Type B pancreatic cell (in vitro differentiated cells): Measurements from ENCODE around the gene OR5K4. TPM values are rescaled to one million over a fixed set of nuclear protein-coding genes. Genes with fewer than 3 reads are reported as not detected.
A peak's percentile ranks its signal among the peaks of the same experiment; 100 is the strongest.

ENCODE experiments used
- DNase-seq: peaks from one replicate; pipeline ENCODE4 v3.0.0; 2021; ENCODE audit warnings: mixed read lengths; ENCODE audit not compliant: unreplicated experiment; ENCODE audit errors: extremely low spot score
- H3K27ac Mint-ChIP-seq: 2 replicates; pipeline ENCODE4 v1.8.0; 2021; ENCODE audit warnings: mild to moderate bottlenecking, mixed read lengths
- H3K27me3 Mint-ChIP-seq: 2 replicates; pipeline ENCODE4 v1.8.0; 2021; ENCODE audit warnings: mixed read lengths
- H3K36me3 Mint-ChIP-seq: 2 replicates; pipeline ENCODE4 v1.8.0; 2021; ENCODE audit warnings: mixed read lengths
- H3K4me1 Mint-ChIP-seq: one replicate; pipeline ENCODE4 v1.8.0; 2021; ENCODE audit warnings: mixed read lengths; ENCODE audit not compliant: unreplicated experiment
- H3K4me3 Mint-ChIP-seq: 2 replicates; pipeline ENCODE4 v1.8.0; 2021; ENCODE audit warnings: mild to moderate bottlenecking, mixed read lengths
- H3K9me3 Mint-ChIP-seq: 2 replicates; pipeline ENCODE4 v1.8.0; 2021; ENCODE audit warnings: mixed read lengths
- total RNA-seq: library from RNA; stranded (reverse); gene quantifications from 2 replicates; pipeline ENCODE4 v1.2.1, GENCODE V29; 2021; ENCODE audit warnings: low replicate concordance
- TF ChIP-seq, protein P1 (sequence below): fragments of 200-600 bp; sonication (generic); conservative IDR thresholded peaks from 2 replicates; pipeline ENCODE4 v1.5.0; 2021; ENCODE audit warnings: antibody characterized with exemption, mild to moderate bottlenecking

The OR5K4 gene
- total RNA-seq, 1 donor from 2014 or later = not detected

DNA sequence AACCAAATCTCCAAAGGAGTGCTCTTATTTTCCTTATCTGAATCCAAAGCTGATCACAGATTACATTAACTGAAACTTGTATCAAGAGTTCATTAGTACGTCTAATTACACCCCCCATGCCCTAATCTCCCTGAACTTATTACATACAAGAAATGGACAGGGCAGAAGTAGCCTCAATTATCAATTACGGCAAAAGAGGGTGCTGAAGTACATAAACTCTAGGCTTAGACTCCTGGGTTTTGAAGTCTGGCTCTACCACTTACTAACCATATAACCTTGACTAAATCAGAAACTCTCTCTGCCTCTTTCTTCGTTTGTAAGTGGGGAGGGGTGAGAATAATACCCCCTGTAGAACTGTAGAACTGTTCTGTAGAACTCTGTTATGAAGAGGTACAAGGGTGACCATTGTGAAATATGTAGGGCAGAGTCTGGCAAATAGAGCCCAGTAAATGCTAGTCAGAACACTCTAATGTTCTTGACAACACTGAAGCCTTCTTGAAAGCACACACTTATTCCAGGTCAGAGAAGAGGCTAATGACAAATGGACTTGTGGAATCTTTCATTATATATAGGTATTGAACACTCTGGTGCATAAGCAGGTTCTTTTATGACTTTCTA lies 19.6 kb upstream of the OR5K4 start:
- Mint-ChIP-seq H3K36me3 (no peaks in the 10 kb centered on the region), H3K4me1 (peaks cover 5% of the 10 kb centered on the region), H3K9me3 (no peaks in the 10 kb centered on the region), H3K27ac (no peak overlapping the region), H3K4me3 (no peak overlapping the region), H3K27me3 (peaks cover 33% of the 10 kb centered on the region)
- no peak for DNase-seq
- TF ChIP-seq, protein P1, sequence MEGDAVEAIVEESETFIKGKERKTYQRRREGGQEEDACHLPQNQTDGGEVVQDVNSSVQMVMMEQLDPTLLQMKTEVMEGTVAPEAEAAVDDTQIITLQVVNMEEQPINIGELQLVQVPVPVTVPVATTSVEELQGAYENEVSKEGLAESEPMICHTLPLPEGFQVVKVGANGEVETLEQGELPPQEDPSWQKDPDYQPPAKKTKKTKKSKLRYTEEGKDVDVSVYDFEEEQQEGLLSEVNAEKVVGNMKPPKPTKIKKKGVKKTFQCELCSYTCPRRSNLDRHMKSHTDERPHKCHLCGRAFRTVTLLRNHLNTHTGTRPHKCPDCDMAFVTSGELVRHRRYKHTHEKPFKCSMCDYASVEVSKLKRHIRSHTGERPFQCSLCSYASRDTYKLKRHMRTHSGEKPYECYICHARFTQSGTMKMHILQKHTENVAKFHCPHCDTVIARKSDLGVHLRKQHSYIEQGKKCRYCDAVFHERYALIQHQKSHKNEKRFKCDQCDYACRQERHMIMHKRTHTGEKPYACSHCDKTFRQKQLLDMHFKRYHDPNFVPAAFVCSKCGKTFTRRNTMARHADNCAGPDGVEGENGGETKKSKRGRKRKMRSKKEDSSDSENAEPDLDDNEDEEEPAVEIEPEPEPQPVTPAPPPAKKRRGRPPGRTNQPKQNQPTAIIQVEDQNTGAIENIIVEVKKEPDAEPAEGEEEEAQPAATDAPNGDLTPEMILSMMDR = no peak

DNA sequence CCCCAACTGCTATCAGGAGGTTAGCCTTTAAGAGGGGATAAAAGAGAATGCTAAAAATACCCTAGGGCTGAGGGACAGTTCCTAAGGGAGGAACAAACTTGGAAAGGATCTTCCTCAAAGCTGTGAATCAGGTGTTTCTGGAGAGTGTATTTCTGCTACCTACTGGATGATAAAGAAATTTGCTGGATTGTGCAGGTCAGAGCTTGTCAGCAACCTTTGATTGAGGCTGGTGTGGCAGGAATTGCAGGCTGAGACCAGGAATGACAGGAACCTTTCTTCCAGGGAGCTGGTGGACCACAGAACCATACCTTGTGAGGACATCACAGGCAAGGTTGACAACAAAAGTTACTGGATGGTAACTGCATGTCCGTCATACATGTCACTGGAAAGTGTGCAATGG lies 14.6 kb upstream of the OR5K4 start:
- no peaks in the 10 kb centered on the region for H3K9me3 Mint-ChIP-seq
- no peaks in the 10 kb centered on the region for H3K4me1 Mint-ChIP-seq
- no peak overlapping the region for H3K4me3 Mint-ChIP-seq
- no peak overlapping the region for H3K27ac Mint-ChIP-seq
- TF ChIP-seq, protein P1 = no peak
- no peaks in the 10 kb centered on the region for H3K36me3 Mint-ChIP-seq
- no peak for DNase-seq
- H3K27me3 Mint-ChIP-seq = peaks cover 27% of the 10 kb centered on the region

DNA sequence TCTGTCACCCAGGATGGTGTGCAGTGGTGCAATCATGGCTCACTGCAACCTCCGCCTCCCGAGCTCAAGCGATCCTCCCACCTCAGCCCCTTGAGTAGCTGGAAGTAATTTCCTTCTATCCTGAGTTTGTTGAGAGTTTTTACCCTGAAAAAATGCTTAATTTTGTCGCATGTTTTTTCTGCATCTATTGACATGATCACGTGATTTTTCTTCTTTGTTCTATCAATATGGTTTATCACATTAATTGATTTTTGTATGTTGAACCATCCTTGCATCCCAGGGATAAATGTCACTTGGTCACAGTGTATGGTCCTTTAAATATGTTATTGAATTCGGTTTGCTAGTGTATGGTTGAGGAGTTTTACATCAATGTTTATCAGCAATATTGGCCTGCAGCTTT lies 11.9 kb upstream of the OR5K4 start:
- Mint-ChIP-seq H3K36me3 (no peaks in the 10 kb centered on the region), H3K4me1 (no peaks in the 10 kb centered on the region), H3K4me3 (no peak overlapping the region), H3K9me3 (no peaks in the 10 kb centered on the region), H3K27me3 (peaks cover 25% of the 10 kb centered on the region), H3K27ac (no peak overlapping the region)
- no peak for DNase-seq
- TF ChIP-seq, protein P1 = no peak

DNA sequence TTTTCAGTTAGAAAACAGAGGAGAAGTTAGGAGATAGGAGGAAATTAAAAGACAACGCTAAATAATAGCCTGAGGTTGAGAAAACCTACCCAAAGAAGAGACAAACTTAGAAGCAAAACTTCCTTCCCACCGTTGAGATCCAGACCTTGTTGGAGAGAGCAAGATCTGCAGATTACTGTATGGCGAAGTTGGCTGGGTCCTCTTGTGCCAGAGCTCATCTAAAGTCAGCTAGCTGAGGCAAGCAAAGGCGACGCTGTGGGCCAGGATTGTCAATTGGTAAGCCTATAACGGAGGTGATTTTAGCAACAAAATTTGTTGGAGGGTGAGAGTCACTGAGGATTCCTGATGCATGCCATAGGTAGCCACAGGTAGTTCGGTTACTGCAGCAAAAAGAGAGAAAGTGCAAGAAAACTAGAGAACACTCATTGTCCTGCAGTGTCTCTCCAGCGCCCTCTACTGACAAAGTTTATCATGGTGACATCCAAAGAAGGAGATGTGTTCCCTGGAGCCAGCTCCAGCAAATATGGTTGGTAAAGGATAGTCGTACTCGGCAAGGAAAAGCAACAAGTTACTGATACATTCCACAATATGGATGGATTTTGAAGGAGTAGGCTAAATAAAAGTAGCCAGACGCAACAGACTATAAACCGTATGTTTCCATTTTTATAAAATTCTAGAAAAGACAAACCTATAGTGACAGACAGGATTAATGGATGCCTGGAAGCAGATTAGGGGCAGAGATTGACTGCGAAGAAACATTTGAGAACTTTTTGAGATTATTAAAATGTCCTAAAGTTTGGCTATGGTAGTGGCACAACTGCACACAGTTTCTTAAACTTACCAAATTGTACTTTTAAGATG lies 9.8 kb upstream of the OR5K4 start:
- no peak for DNase-seq
- H3K4me3 Mint-ChIP-seq = no peak overlapping the region
- H3K27ac Mint-ChIP-seq = no peak overlapping the region
- TF ChIP-seq, protein P1 = peak; percentile 75
- H3K9me3 Mint-ChIP-seq = no peaks in the 10 kb centered on the region
- no peaks in the 10 kb centered on the region for H3K4me1 Mint-ChIP-seq
- H3K36me3 Mint-ChIP-seq = no peaks in the 10 kb centered on the region
- H3K27me3 Mint-ChIP-seq = peaks cover 28% of the 10 kb centered on the region

DNA sequence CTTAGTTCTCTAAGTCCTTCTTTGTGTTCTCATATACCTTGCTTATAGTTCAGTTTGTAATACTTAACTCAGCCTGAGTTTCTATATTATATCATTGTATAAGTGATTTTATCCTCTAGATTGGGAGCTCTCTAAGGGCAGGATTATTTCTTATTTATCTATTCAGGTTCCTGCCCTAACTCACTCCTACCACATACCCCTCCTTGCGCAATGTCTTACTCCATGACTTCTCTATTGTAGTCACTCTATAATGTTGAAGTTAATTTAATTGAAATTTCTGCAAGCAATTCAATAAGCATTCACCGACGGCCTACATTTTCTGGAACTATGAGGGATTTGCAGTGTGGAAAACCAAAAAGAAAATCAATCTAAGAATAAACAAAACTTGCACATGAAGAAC lies 3.6 kb upstream of the OR5K4 start:
- H3K27ac Mint-ChIP-seq = no peak overlapping the region
- no peak for DNase-seq
- H3K4me1 Mint-ChIP-seq = no peaks in the 10 kb centered on the region
- peaks cover 6% of the 10 kb centered on the region for H3K27me3 Mint-ChIP-seq
- H3K4me3 Mint-ChIP-seq = no peak overlapping the region
- H3K9me3 Mint-ChIP-seq = no peaks in the 10 kb centered on the region
- TF ChIP-seq, protein P1 = no peak
- no peaks in the 10 kb centered on the region for H3K36me3 Mint-ChIP-seq
